ENCODE measurements around the gene TUFT1.

Gene TUFT1

DNA sequence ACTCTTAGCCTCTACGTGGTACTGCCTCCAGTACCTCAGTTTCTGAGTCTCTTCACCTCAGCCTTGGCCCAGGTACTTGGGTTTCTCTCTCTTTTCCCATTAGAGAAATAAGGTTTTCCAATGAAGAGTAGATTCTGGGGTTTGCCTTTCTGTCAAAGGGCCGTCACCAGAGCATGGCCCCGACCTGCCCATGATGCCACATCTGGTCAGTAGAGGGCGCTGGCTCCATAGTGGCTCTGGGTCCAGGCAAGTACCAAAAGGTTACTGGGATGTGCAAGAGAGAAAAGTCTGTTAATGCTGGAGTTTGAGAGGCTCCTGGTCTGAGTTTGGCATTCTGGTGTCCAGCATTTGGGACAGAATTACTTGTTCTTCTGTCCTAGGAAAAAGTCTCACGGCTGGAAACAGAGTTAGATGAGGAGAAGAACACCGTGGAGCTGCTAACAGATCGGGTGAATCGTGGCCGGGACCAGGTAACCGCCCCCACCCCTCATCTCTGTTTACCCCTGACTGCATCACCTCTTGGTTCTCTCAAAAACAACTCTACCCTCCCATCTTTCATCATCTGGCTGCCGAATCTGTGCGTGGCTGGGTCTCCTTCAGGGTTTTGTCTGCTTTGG, 5.3 kb upstream of the TUFT1 start:
- no peak overlapping the region for H3K4me3 ChIP-seq (ENCODE audit: low read depth, low read length)
- peak; percentile 89 for TF ChIP-seq CTCF (IDR thresholded peaks at IDR 0.05; ENCODE audit: low read depth, low read length, missing control alignments)
- DNase-seq (ENCODE audit: low read depth), result no peak

GRCh38 chr1:151535326-151536271, 4.5 kb upstream of the TUFT1 start:
- no peak for TF ChIP-seq CTCF (IDR thresholded peaks at IDR 0.05; ENCODE audit: low read depth, low read length, missing control alignments)
- H3K4me3 ChIP-seq (ENCODE audit: low read depth, low read length), result no peak overlapping the region
- DNase-seq (ENCODE audit: low read depth), result no peak

DNA sequence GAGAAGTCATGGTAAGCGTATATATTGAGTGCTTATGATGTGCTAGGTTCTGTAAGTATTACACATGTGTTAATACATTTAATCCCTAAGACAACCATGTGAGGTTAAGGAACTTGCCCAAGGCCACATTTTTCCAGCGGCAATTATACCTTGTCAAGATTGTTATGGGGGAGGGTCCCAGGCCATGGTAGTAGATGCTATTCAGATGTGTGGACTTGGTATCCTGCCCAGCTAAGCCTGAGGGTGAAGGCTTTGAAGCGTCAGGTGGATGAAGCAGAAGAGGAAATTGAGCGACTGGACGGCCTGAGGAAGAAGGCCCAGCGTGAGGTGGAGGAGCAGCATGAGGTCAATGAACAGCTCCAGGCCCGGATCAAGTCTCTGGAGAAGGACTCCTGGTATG, 3.6 kb upstream of the TUFT1 start:
- no peak for TF ChIP-seq CTCF (IDR thresholded peaks at IDR 0.05; ENCODE audit: low read depth, low read length, missing control alignments)
- no peak overlapping the region for H3K4me3 ChIP-seq (ENCODE audit: low read depth, low read length)
- DNase-seq (ENCODE audit: low read depth), result no peak

- no peak overlapping the region for H3K4me3 ChIP-seq (ENCODE audit: low read depth, low read length)
- TF ChIP-seq CTCF (IDR thresholded peaks at IDR 0.05; ENCODE audit: low read depth, low read length, missing control alignments), result no peak
- DNase-seq (ENCODE audit: low read depth), result no peak
Observed at GRCh38 chr1:151537112-151537511, 3.0 kb upstream of the TUFT1 start.

- DNase-seq (ENCODE audit: low read depth), result peak; percentile 64
- peak overlapping the region; percentile 49 for H3K4me3 ChIP-seq (ENCODE audit: low read depth, low read length)
- no peak for TF ChIP-seq CTCF (IDR thresholded peaks at IDR 0.05; ENCODE audit: low read depth, low read length, missing control alignments)
Observed at GRCh38 chr1:151539321-151540020, 638 bp upstream of the TUFT1 start.

DNA sequence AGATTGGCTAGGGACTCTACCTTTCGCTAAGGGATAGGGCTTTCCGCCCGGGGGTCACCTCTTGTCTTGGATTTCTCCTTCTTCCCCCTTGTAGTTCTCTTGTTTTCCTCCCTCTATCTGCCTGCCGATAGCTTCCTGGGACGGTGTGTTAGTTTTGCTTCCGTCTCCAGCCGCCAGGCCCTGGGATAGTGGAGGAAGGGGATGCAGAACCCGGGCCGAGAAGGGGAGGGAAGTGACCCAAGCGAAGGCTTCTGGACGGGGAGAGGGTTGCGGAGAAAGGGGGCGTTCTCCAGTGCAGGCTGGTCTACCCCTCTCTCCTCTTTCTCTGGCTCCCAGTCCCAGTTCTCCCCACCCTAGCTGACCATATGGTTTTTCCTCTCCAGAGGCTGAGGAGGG, 871 bp downstream of the TUFT1 start:
- DNase-seq (ENCODE audit: low read depth), result no peak
- peak overlapping the region; percentile 49; the same call in 1 of the 2 replicates for H3K4me3 ChIP-seq (ENCODE audit: low read depth, low read length)
- no peak for TF ChIP-seq CTCF (IDR thresholded peaks at IDR 0.05; ENCODE audit: low read depth, low read length, missing control alignments)

Measured in GM12864 (cell line).